SH-SY5Y (cell line): Measurements from ENCODE around the gene PMEPA1.

Experiments used
- GATA2 ChIP-seq: IDR thresholded peaks from 2 replicates; pipeline ENCODE4 v1.6.1; 2011; ENCODE audit warnings: mild to moderate bottlenecking, low read depth, low read length
- GATA3 ChIP-seq: IDR thresholded peaks from 2 replicates; pipeline ENCODE4 v1.6.1; 2011; ENCODE audit warnings: low read depth, mild to moderate bottlenecking, low read length, moderate library complexity

PMEPA1 gene

DNA sequence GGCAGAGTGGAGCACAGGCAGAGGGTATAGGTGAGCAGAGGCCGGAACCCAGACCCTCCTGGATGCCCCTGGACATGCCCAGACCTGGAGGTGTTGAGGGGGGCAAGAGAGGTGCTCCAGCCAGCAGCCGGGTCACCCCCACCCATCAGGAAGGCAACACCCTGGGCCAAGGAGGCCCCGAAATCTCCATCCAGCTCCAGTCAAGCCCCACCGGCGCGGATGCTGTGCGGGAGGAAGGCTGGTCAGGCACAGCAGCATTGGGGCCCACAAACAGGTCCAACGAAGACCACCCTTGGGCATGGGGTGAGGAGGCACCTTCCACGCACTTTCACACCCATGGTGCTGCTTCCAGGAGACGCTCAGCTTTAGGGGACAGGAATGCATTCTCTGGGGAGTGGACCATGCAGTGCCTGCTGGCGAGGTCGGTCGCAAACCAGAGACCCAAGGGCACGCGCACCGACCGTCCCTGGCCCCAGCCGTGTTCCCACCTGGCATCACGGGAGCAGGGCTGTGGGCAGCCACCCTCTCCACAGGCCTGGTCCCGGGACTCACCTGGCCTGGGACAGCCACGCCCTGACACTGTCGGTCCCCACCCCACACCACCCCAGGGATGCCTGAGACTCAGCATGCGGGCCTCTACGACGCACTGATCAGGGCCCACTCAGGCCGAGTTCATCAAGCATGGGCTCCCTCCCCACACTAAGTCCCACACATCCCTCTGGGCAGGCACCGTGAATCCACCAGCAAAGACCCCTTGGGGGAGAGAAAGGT, 45.9 kb downstream of the PMEPA1 start:
- no peak for TF ChIP-seq GATA2
- TF ChIP-seq GATA3: no peak

DNA sequence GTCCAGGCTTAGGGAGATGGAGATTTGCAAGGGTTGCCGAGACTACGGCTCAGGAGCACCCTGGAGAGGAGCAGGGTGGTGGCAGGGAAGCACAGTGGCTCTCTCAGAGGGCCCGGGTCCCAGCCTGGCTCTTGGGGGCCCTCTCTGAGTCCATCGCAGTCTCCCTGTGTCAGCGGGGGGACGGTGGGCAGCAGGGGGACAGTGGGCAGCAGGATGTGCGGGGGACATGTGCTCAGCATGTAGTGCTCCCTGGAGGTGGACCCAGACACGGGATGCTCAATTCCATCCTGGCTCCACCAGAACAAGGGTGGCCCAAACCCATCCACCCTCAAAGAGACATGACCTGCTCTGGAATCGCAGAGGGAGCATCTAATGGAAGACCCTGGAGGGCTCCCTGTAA, 46.6 kb downstream of the PMEPA1 start:
- TF ChIP-seq GATA2 (no peak), GATA3 (no peak)

DNA sequence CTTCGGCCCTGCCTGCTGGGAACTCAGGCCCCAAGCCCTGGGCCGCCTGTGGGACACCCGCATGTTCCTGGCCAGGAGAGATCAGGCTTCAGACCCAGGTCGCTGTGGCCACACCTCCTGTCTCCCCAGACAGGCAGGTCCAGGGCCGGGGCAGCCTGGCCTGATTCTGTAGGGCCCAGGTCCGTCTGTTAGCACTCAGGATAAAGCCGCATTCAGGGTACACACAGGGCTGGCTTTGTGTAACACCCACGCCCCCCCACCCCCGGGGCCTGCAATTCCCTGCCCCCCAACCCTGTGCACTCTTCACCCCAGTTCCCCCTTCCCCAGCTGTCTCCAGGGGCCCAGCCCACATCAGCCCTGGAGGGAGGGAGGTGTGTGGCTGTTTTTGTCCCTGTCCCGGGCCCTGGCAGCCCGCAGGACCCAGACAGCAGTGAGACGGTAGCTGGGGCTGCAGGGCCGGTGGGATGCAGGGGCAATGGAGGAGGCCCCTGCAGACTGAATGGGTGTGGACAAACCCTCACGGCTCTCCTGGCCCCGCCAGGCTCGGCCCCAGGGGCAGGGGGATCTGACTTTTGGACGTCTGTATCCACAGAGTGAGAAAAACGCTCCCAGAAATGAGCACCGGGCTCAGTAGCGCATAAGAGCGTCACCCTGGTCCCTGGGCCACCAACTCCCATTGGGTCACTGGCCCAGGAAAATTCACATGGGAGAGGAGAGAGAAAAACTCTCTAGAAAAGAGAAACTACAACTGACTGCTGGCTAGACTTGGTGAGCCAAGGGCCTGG, 47.2 kb downstream of the PMEPA1 start:
- TF ChIP-seq GATA3: no peak
- no peak for TF ChIP-seq GATA2

DNA sequence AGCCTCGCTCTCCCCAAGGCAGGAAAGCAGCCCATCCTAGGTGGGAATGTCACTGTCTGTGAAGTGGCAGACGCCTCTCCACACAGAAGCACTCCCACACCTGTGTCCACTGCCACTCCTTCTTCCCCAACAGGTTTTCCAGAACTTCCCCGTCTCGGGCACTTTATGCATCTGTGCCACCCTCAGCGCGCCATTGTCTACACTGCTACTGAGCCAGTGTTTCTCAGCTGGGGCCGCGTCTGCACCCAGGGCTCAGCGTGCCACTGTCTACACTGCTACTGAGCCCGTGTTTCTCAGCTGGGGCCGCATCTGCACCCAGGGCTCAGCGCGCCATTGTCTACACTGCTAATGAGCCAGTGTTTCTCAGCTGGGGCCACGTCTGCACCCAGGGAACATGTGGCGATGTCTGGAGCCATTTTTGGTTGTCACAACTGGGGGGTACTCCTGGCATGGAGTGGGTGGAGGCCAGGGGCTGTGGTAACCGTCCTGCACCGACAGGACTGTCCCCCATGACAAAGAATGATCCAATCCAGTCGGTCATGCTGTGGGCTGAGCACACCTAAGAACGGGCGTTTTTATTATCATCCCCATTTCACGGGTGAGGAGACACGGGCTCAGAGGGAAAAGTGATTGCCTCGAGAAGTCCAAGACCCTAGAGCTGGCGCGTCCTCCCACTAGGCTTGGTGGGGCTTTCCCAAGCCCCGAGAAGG, 47.9 kb downstream of the PMEPA1 start:
- TF ChIP-seq GATA3: no peak
- TF ChIP-seq GATA2: no peak

DNA sequence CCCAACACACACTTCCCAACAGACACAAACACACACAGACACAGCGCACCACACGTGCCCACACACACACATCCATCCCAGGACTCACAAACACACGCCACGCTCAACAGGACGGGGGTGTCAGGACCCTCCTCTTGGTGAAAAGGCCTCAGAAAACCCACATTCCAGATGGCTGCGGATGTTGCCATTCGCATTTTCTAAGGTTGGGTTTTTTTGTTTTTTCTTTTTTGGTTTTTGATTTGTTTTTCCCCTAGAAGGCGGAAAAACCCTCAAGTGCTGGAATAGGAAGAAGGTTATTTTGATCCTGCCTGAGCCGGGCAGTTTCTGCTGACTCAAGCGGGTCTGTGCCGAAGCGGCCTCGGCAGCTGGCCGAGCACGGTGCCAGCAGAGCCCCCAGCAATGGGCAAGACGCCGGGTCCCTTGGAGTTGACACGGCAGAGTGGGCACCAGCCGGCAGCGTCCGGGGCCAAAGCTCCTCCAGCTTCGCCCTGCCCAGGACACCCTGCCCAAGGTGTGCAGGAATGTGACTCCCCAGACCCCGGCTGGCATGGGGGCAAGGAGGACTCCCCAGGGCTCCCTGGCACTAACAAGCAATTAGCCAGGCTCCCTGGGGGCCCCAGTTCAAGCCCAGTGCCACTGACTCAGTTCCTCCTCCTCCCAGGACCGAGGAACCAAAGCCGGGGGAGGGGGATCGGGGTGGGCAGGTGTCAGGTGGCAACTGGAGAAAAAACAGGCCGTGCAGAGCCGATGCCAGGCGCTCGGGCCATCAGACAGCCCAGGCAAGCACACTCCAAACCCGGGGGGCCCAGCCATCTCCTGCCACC, 48.7 kb downstream of the PMEPA1 start:
- TF ChIP-seq GATA2 (no peak), GATA3 (no peak)

DNA sequence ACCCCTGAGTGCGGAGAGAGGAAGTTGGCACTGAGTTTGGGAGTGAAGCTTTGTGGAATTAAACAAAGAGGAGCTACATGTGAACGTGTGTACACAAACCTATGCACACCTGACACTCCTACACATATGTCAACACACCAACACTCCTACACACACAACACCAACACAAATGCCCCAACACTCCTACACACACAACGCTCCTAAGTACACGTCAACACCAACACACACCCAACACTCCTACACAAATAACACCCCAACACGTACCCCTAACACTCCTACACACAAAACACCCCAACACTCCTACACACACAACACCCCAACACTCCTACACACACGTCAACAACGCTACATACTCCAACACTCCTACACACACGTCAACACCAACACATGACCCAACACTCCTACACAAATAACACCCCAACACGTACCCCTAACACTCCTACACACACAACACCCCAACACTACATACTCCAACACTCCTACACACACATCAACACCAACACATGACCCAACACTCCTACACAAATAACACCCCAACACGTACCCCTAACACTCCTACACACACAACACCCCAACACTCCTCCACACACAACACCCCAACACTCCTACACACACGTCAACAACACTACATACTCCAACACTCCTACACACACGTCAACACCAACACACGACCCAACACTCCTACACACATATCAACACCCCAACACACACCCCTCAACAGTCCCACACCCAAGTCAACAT, 49.5 kb downstream of the PMEPA1 start:
- TF ChIP-seq GATA3 (no peak), GATA2 (no peak)

DNA sequence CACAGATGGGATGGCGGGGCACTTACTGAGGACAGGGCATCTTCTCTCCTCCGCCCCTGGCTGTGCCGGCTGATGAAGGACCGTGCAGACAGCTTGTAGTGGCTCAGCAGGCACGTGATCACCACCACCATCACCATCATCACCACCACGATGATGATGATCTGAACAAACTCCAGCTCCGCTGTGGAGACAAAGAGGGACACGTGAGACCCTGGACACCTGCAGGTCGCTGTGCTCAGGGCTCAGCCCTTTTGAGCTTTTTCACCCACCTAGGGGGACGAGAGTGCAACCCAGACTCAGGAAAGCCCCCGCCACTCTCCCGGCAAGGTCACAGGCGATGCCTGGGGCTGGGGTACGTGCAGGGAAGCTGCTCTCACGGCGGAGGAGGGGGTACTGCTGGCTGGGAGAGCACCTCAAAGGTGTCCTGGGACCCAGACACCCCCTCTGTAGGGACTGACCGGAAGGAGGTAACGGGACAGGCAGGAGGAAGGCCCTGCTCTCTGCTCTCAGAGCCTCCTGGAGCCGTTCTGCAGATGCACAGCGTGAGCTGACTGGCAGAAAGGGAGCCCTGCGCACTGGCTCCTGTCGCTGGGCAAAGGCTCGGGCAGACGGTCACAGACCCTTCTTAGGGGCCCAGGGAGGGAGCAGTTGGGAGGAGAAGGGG, 50.2 kb downstream of the PMEPA1 start:
- TF ChIP-seq GATA2: no peak
- no peak for TF ChIP-seq GATA3

DNA sequence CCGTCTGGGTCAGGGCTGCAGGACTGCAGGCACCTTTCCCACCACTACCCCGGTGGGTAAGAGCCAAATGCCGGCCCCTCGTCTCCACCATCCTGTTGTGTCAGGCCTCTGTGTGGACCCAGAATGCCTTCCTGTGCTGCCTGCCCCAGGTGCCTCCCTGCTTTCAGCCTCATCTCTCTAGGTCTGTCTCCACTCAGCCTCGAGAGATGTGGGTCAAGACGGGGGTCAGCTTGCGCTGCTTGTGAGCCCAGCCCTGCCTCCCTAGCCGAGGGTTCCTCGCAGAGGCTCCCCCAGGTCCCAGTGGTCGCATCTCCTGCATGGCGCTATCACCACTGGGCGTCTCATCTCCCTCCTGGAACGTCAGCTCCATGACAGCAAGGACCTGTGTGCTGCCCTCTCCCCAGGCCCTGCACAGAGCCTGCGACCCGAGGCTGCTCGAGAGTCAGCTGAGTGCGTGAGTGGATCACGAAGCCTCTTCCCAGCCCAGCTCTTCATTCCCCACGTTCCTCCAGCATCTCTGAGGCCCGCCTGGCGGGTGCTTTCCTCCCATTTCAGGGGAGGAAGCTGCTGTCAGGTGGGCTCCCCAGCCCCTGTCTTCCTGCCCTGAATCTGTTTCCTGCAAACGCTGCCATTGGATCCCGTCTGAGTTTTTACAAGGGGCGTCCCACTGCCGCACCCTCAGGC, 50.8 kb downstream of the PMEPA1 start:
- TF ChIP-seq GATA3 (no peak), GATA2 (no peak)

DNA sequence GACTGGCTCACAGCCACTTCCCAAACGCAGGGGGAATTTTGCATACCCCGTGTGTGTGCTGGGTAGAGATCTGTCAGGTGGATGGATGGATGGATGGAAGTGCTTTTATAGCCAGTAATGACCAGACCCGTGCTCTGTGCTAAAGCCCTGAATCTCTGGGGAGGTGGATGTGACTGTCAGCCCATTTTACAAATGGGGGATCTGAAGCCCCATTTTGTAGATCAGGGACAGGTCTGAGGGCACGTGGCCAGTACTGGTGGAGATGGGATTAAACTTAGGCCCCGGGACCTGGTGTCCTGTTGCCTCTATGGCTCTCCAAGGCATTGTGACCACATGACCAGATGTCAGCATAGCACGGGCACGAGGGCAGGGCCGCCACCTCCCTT, 51.4 kb downstream of the PMEPA1 start:
- TF ChIP-seq GATA3 (no peak), GATA2 (no peak)

DNA sequence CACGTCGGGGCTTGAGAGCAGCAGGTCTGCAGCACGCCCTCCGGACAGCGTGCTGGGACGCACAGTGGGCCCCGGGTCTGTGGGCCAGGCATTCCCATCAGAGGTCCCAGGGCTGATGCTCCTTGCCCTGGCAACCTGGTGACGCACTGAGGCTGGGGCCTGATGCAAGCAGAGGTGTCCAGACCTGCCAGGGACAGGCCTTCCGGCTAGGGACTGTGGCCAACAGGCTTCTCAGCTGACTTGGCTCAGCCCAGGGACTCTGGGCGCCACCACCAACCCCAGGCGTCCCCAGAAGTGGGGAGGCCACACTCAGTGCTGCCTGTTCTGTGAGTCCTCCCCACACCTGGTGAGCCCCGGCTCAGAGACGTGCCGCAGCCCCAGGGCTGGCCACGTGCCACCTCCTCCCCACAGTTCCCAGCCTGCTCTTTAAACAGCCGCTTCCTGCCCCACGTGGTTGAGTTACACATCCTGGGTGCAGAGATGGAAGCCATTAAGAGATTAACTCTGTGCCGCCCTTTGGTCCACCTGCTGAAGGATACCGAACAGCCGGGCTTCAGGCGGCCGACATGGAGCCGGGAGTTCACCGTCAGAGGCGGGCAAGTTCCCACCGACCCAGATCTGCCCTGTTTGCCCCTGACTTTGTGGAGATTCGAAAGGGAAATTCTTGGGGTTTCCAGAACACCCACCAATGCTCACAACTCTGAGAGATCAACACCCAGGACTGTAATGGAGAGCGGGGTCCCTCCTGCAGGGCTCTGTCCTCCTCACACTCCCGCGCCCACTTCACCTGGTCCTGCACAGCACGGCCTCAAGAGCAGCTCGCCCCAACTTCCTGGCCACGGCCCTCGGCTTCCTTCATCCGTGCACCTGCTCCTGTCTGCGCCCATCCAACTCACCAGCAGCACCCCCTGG, 52.0 kb downstream of the PMEPA1 start:
- TF ChIP-seq GATA2 (no peak), GATA3 (no peak)
